Measurements from ENCODE around the gene NPC1.
"Not testable (repeated sequence)": the region's sequence is repeated elsewhere in the genome, so short reads cannot be mapped to it uniquely, and the experiment has no call there.

Gene NPC1

DNA sequence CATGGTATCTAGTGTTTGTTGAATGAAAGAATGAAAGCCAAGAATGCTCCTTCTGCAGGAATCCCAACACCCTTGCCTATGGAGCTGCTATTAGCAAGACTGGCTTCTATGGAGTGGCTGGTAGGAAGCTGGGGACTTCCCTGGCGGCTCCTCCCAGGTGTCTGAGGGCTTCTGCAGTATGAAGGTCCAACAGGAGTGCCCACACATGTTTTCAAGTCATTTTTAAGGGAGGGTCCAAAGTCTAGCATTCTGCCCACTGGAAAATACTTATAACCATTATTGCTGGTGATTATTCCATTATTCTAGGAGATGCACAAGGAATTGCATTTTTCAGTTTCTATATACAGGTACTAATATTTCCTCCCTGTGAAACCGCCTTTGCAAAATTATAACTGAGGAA lies 21.9 kb upstream of the NPC1 start:
- no peak for DNase-seq

- DNase-seq, result no peak
Measured at GRCh38 chr18:23605941-23606340, 19.6 kb upstream of the NPC1 start.

DNA sequence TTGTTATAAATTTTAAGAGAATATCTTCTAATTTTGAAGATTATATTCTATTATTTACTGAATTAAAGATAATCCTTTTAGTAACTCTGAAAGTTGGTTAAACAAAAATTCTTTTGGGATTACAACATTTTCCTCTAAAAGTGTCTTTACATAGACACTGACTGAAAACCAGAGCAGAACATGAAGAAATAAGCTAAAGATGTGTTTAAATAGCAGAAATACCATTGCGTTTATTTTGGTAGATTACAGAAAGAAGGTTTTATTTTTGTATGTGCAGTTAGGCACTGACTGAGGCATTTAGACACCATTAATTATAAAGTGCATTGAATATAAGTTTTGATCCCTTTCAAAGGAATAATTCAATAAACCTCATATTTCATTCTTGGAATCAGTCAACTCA lies 13.5 kb upstream of the NPC1 start:
- no peak for DNase-seq

DNA sequence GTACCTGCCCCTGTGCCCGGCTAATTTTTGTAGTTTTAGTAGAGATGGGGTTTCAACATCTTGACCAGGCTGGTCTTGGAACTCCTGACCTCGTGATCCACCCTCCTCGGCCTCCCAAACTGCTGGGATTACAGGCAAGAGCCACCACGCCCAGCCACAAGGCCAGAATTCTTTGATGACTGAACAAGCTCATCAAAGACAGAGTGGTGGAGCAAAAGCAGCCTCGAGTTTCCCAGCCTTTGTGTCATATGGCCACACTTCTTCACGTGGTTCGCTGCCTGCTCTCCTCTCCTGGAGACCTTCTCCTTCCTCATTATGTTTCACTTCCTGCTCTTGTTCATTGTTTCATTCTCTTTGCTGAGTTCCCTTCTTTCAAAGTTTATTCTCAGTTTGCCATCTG lies 9.9 kb upstream of the NPC1 start:
- peak; percentile 35 for DNase-seq

DNA sequence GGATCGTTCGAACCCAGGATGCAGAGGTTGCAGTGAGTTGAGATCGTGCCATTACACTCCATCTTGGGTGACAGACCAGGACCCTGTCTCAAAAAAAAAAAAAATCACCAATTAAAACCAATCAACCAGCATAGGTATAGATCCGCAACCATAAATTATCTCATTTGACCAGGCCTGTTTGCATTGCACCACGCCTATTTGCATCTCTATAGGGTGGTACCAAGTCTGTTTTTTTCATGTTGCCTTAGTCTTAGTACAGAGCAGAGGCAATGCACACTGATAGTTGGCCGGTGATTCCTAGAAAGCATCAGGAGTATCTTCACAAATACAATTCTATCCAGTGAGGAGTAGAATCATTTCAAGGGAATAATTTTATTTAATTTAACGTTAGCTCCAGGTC lies 9.3 kb upstream of the NPC1 start:
- DNase-seq, result no peak

- DNase-seq, result no peak
Measured at GRCh38 chr18:23593720-23594119, 7.4 kb upstream of the NPC1 start.

GRCh38 chr18:23592911-23593310 lies 6.6 kb upstream of the NPC1 start:
- DNase-seq, result no peak

DNA sequence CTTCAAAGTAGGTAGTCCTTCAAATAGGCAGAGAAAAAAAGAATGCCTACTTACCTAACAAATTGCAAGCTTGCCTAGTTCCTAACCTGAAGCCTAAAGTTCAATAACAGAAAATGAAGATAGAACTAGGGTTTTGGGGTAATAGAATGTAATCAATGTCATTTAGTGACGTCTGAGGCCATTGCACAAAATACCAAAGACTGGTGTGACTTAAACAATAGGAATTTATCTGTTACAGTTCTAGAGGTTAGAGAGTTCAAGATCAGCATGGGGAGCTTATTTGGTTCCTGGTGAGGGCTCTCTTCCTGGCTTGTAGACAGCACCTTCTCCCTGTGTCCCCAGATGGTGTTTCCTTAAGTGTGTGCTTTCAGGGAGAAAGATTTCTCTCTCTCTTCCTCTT lies 4.7 kb upstream of the NPC1 start:
- no peak for DNase-seq

DNA sequence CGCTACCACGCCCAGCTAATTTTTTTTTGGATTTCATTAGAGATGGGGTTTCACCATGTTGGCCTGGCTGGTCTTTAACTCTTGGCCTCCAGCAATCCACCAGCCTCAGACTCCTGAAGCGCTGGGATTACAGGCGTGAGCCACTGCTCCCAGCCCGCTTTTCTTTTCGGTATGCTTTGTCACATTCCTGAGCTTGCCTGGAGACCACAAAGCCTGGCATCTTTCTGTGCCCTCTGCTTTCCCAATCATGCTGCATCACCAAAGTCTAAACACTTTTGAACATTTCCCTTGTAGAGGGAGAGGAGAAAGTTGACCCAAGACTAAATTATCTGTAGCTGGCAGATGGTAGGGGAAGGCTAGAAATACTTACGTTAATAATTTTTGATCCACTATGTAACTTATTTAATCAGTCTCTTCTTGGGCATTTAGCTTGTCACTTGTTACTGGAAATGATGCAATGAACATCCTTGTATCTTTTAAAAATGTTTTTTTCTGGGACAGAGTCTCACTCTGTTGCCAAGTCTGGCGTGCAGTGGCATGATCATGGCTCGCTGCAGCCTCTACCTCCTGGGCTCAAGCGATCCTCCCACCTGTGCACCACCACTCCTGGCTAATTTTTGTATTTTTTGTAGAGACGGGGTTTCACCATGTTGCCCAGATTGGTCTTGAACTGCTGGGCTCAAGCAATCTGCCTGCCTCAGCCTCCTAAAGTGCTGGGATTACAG lies 2.7 kb upstream of the NPC1 start:
- no peak for DNase-seq

DNA sequence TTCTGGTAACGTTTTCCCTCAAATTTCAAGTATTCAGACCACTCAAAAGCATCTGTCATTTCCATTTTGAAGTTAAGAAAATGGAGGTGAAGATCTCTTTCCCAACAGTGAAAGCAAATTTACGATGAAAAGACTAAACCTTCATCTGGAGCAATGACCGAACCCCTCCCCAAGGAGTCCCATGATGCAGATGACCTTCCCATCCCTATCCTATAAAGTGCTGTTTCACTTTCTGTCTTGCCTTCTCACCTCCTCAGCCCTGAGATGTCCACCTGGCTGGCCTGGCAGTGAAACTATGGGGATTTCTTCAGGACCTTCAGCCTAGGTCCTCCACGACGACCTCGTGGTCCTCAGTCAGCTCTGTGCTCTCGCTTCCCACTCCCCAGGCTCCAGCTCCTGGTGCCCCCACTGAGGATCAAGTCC lies 925 bp upstream of the NPC1 start:
- no peak for DNase-seq

DNA sequence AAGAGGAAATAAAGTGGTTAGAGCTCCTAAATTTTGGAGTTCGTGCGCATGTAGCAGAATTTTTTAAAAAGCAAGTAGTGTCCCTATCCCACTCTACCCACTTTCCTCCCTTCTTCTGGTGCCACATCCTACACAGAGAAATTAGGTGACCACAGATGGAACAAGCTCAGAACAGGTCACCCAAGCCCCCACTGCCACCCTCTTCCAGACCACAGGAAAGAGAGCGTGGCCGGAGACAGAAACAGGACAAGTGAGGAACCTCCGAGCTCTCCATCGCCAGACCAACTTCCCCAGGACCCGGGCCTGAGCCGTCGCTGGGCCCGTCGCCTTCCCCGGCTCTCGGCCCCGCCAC lies 433 bp downstream of the NPC1 start:
- no peak for DNase-seq

DNA sequence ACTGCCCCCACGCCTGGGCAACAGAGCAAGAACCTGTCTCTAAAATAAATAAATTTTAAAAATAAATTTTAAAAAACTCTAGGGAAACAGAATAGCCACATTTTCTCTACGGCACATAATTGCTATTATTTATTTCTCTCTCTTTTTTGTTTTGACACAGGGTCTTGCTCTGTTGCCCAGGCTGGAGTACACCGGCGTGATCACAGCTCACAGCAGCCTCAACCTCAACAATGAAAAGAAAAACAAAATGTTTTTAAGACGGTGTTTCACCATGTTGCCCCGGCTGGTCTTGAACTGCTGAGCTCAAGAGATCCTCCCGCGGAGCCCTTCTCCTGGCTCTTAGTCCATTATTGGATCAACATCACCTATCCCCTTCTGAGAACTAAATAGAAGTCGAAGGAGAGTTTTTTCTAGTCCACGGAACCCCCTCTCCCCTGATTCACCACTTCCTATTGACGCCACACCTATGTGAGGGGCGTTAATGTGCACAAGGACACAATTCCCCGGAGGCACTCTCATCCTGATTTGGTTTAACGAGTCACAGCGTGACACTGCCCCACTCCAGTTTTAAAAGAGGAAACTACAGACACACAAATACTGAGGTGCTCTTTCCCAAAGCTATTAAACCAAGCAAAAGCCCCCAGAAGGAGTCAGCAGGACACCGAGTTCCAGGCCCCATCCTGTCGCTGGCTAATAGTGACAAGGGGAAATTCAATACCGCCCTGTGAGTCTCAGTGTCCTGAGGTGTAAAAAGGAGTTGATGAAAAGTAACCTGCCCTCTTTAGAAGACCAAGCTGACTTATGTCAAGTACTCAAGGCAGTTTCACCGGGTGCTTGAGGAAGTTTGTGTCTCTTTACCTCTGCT lies 1.1 kb downstream of the NPC1 start:
- DNase-seq, result peak; percentile 51

DNA sequence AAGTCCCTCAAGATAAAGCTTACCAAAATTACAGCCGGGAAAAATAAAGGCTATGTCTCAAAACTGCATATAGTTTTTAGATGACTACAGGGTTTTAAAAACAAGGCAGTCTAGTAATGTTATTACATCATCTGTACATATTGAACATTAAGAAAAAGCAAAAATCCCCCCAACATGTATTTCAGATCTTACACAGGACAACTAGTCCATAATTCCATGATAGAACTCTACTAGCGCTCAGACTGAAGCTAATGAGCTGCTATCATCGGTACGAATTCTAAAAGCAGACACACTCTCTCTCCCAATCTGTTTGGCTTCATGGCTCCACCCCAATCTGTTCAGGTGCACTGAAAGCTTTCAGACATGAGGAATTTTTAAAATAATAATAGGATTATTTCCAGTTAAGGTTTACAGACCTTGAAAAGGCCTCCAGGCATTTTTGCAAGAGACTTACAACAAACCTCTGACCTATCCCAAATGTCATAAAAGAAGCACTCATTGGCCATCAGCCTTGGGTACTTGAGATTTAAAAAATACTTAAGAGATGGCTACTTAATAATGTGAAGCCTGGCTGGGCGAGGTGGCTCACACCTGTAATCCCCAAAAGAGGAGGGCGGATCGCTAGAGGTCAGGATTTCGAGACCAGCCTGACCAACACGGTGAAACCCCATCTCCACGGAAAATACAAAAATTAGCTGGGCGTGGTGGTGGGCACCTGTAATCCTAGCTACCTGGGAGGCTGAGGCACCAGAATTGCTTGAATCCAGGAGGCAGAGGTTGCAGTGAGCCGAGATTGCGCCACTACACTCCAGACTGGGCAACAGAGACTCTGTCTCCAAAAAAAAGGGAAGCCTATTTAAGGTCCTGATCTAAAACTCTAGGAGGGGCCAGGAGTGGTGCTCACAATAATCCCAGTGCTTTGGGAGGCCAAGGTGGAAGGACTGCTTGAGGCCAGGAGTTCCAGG lies 2.0 kb downstream of the NPC1 start:
- no peak for DNase-seq

- no peak for DNase-seq
Measured at GRCh38 chr18:23583071-23583865, 3.0 kb downstream of the NPC1 start.

DNA sequence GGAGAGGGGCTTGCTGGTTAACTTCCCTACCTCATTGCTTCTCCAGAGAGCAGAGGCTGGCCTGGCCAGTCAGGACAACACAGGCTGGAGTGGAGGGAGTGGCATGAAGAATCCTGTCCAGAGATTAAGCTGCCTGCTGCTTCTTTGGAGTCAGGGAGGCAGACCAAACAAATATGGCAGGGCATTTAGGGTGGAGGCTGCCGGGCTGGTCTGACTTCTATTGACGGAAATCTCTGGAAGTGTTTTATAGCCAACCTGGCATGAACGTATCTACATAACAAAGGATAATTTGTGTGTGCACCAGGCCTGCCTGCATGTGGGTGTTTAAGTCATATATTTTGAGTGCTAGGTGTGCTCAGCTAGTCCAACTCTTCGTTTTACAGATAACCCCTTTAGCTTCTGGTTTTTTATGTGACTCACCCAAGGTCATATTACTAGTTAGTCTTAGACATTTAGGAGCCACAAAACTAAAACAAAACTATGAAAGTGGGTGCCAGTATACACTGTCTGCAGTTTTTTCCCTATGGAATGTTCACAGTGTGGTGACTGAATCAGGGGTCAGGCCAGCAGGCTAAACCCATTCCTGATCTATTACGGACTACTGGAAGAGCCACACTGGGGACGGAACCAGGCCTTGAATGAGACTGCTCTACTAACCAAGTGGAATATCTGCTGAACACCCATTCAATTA lies 5.5 kb downstream of the NPC1 start:
- DNase-seq, result no peak

- DNase-seq, result no peak
Measured at GRCh38 chr18:23578891-23579653, 7.2 kb downstream of the NPC1 start.

GRCh38 chr18:23578067-23578701 lies 8.1 kb downstream of the NPC1 start:
- DNase-seq, result no peak

- not testable (repeated sequence) for DNase-seq
Measured at GRCh38 chr18:23577521-23577920, 8.8 kb downstream of the NPC1 start.

DNA sequence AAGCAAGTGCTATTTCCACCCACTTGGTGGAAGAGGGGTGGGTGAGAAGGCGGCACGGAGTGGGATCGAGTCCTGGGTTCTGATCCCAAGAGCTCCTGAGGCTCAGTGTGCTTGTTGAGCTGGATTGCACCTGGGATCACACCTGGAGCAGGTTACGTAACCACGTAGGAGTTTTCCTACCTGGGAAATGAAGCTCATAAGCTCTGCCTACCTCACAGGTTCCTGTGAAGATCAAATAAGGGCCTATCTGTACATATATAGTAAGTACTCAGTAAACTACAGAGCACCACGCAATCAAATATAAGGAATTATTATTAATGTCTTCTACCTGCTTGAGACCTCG lies 11.0 kb downstream of the NPC1 start:
- DNase-seq, result no peak

DNA sequence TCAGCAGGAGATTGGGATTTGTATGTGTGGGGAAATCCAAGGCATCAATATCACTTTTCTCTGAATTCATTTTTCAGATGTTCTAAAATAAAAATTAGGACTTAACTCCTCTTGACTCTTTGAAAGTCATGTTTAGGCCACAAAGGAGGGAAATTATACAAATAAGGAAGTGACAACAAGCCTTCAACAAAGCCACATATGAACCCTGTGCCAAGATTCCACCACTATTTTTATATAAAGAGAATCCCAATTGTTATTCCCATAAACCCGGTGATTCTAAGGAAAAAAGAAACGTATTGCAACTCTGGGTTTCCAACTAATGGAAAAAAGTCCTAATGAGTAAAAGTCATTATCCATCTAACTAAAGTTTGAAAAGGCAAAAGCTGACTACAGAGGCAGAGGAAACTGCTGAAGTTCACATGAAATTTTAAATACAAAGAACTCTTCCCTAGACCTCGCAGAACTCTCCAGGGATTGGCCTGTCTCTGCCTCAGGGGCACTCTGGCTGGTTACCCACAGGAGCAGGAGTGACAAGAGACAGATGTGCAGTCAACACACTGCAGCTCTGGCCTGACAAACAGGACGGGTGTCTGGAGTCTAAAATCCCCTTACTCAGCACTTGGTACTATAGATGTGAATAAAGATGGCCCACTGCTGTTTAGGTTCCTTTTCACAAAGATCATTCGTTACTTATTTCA lies 11.5 kb downstream of the NPC1 start:
- no peak for DNase-seq
